Fibroblast of peridontal ligament (primary cell): ENCODE results near the gene ZNF48.

Experiments
- DNase-seq: peaks from one replicate; pipeline ENCODE4 v3.0.0-alpha.2; 2010; ENCODE audit errors: extremely low read depth

ZNF48 gene

GRCh38 chr16:30444231-30445148, 49.3 kb downstream of the ZNF48 start:
- DNase-seq, result no peak

DNA sequence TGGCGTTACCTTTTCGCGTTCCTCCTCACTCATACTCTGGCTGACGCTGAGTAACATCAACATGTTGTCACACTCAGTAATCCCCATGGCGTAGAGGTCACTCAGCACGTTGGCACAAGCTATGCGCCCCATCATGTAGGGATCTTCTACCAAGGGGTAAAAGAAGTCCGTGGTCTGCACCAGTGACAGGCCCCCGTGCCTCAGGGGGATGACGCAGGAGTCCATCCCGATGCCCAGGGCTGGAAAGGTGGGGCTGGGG, 49.9 kb downstream of the ZNF48 start:
- no peak for DNase-seq

DNA sequence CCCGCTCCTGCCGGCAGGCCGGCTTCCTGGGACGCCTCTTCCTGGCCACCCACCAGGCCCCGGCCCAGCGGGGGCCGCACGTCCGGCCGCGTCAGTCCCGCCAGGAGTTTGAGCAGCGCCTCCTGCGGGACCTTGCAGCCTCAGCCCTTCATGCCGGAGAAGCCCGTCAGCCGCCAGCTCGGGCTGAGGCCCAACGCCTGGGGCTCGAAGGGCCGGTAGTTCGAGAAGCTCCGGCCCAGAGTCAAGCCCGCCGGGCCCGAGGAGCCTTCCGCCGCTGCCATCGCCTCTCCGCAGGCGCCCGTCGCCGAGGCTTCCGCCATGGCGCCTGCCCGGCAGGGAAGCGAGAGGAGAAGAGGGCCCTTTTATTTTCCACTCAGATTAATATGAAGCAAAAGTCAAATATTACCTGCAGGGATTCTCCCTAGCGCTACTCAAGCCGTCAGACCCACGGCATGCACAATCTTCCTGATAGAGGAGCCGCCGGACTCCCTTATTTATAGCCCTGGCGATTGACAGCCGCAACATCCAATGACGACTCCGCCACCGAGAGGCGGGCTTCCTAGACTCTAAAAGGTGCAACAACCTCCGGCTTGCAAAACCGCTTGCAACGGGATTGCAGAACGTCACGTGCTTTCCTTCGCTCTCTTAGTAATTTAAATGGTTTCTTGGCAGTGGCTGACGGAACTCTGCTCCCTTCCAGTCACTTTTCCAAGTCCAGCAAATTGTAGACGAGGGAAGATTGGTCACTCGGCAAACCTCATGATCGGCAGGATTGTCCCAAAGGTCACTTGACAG, 50.4 kb downstream of the ZNF48 start, which contains the start of gene SEPHS2:
SEPHS2 (minus strand) TSS at position 467 of the 795 bp plus-strand sequence; CDS start at position 320, 147 bp downstream.
- DNase-seq, result peak; percentile 98

DNA sequence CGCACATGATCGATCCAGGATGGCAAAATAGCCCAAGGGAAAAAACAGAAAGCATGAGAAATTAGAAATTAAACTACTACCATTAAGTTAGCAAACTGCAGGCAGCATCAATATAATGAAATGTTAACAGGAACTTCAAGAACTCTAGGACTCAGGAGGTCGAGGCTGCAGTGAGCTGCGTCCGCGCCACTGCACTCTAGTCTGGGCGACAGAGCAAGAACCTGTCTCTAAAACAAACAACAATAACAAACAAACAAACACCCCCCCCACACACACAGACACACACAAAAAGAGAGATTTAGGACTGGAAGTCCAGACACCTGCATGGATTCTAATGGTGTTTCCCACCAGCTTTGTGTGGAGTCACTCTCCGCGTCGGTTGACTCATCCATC, 51.0 kb downstream of the ZNF48 start:
- DNase-seq, result no peak

DNA sequence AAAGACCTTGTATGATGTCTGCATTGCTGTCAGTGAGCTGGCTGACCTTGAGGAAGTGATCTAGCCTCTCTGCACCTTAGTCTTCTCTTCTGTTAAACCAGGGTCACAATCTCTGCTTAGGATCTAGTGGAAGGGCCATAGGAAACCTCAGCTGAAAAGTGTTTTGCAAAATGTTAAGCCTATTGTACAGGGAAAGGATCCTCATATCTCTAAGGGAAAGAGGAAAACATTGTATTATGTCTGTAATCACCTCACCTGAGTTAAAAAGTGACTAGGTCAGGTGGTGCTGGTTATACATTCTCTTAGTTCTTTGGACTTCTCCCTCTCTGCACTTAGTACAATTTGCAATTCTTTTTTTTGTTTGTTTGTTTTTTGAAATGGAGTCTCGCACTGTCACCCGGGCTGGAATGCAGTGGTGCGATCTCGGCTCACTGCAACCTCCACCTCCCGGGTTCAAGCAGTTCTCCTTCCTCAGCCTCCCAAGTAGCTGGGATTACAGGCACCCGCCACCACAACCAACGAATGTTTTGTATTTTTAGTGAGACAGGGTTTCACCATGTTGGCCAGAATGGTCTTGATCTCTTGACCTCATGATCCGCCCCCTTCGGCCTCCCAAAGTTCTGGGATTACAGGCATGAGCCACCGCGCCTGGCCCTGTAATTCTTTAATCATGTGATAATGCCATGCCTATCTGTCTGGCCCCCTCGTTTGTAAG, 52.4 kb downstream of the ZNF48 start:
- DNase-seq, result no peak

DNA sequence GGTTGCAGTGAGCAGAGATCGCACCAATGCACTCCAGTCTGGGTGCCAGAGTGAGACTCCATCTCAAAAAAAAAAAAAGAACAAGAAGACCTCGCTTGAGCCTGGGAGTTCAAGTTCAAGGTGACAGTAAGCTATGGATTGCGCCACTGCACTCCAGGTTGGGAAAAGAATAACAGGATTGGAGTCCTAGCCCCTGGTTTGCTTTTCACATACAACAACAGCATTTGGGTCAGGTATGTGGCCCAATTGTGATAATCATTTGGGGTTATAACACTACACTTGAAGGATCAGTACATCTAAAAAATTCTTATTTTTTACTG, 53.9 kb downstream of the ZNF48 start:
- DNase-seq, result no peak
